ENCODE results near the gene GDF15.

GRCh38 chr19:18392926-18393325, 7.0 kb downstream of the GDF15 start:
- no peak for TF ChIP-seq CTCF (IDR thresholded peaks at IDR 0.05)
- TF ChIP-seq RAD21 (IDR thresholded peaks at IDR 0.05; ENCODE audit: low read length) = no peak
- no peak for TF ChIP-seq GATA2 (CRISPR knock-in tag; IDR thresholded peaks at IDR 0.05)
- TF ChIP-seq TCF12 (IDR thresholded peaks at IDR 0.05) = no peak
- no peak for TF ChIP-seq EP300 (IDR thresholded peaks at IDR 0.05; ENCODE audit: borderline replicate concordance in 1 of 2, low read depth in 1 of 2, low read length in 1 of 2)
- TF ChIP-seq JUND (IDR thresholded peaks at IDR 0.05) = no peak
- no peak for TF ChIP-seq SMC3 (IDR thresholded peaks at IDR 0.05; ENCODE audit: low read depth, low read length)
- no peak for TF ChIP-seq MAX (IDR thresholded peaks at IDR 0.05; ENCODE audit: low read depth)
- no peak for TF ChIP-seq FOSL2 (IDR thresholded peaks at IDR 0.05; ENCODE audit: borderline replicate concordance, low read depth)
- no peak for TF ChIP-seq RFX5 (IDR thresholded peaks at IDR 0.05; ENCODE audit: low read length)
- no peak for TF ChIP-seq NRF1 (IDR thresholded peaks at IDR 0.05; ENCODE audit: low read depth, low read length)
- TF ChIP-seq USF1 (IDR thresholded peaks at IDR 0.05; ENCODE audit: borderline replicate concordance, low read depth) = no peak
